ENCODE data around the gene TRMT112.
A peak's percentile ranks its signal among the peaks of the same experiment; 100 is the strongest.

The TRMT112 gene

GRCh38 chr11:64317325-64317960 is at the start of gene TRMT112:
Gene TRMT112 (minus strand): TSS chr11:64317559. CDS start chr11:64317526, 33 bp downstream.
- DNase-seq, result peak; percentile 98

- DNase-seq, result no peak
Observed at GRCh38 chr11:64366751-64367150, 49.4 kb upstream of the TRMT112 start.

GRCh38 chr11:64364911-64365310 is 47.6 kb upstream of the TRMT112 start:
- no peak for DNase-seq

- no peak for DNase-seq
Observed at GRCh38 chr11:64364435-64364834, 47.1 kb upstream of the TRMT112 start.

GRCh38 chr11:64362339-64362738 is 45.0 kb upstream of the TRMT112 start:
- no peak for DNase-seq

GRCh38 chr11:64361659-64362058 is 44.3 kb upstream of the TRMT112 start:
- no peak for DNase-seq

GRCh38 chr11:64360448-64360921 is 43.1 kb upstream of the TRMT112 start:
- no peak for DNase-seq

- no peak for DNase-seq
Observed at GRCh38 chr11:64359712-64360445, 42.5 kb upstream of the TRMT112 start.

GRCh38 chr11:64358907-64359711 is 41.8 kb upstream of the TRMT112 start, which contains the start of gene RPS6KA4:
Gene RPS6KA4 (plus strand): TSS chr11:64359162. CDS start chr11:64359236, 74 bp downstream.
- DNase-seq, result peak; percentile 53

- DNase-seq, result no peak
Observed at GRCh38 chr11:64358536-64358906, 41.2 kb upstream of the TRMT112 start.

- DNase-seq, result no peak
Observed at GRCh38 chr11:64357904-64358535, 40.7 kb upstream of the TRMT112 start.

GRCh38 chr11:64357446-64357845 is 40.1 kb upstream of the TRMT112 start:
- no peak for DNase-seq

- DNase-seq, result peak; percentile 76
Observed at GRCh38 chr11:64356498-64357411, 39.4 kb upstream of the TRMT112 start.

GRCh38 chr11:64355078-64355940 is 38.0 kb upstream of the TRMT112 start:
- DNase-seq, result peak; percentile 87

GRCh38 chr11:64353715-64354506 is 36.6 kb upstream of the TRMT112 start:
- DNase-seq, result no peak

GRCh38 chr11:64352995-64353714 is 35.8 kb upstream of the TRMT112 start:
- DNase-seq, result no peak

- no peak for DNase-seq
Observed at GRCh38 chr11:64352099-64352994, 35.0 kb upstream of the TRMT112 start.

GRCh38 chr11:64351136-64351631 is 33.8 kb upstream of the TRMT112 start:
- no peak for DNase-seq
